ENCODE results near the gene DNM1L.
A peak's percentile ranks its signal among the peaks of the same experiment; 100 is the strongest.

Gene DNM1L

GRCh38 chr12:32679091-32679919 lies at the start of gene DNM1L:
DNM1L (plus strand) TSS chr12:32679301; CDS start chr12:32679364, 63 bp downstream.
- Histone ChIP-seq H3K9ac (ENCODE audit: insufficient read length) (peak within 1 kb of the TSS; percentile 86), H3K9me3 (ENCODE audit: low read depth, low read length) (no peaks in the 10 kb centered on the region), H3K4me3 (peak within 1 kb of the TSS; percentile 91), H3K27ac (peak within 1 kb of the TSS; percentile 61; the same call in 1 of the 2 replicates), H3K36me3 (ENCODE audit: insufficient read depth, low read length) (peaks cover 4% of the 10 kb centered on the region; the same call in 1 of the 2 replicates)
- peak; percentile 75 for DNase-seq (ENCODE audit: low read depth, low spot score)
- TF ChIP-seq POLR2AphosphoS5 (IDR thresholded peaks at IDR 0.05; ENCODE audit: borderline replicate concordance, low read depth, low read length) (peak; percentile 93), EZH2 (IDR thresholded peaks at IDR 0.05) (no peak), FOXP2 (optimal IDR thresholded peaks at IDR 0.05; ENCODE audit: control extremely low read depth, extremely low read length, insufficient read depth) (peak; percentile 49)

DNA sequence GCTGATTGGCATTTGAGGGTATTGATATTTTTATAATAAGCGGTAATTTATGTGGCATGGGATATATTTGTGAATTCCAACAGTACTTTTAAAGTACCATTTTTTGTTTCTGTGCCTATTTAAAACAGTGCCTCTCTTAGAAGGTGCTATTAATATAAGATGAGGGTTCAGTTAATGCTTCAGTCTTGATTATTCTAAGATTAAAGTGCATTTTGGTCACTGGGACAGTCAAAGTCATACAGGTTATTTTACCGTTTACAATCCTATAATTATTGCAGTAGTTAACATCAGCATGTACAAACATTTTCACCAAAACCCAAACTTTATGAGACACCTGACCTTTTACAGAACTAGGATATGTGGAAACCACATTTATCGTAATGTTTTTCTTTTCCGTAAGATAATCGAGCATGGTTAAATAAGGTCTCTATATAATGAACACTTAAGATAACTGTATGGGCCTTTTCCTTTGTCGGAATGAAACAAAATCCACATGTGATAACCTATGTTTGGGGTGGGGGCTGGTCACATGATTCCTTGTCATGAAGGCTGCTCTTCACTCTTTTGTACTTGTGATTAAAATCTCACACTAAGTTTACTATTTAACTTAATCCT lies 37.7 kb upstream of the DNM1L start:
- Histone ChIP-seq H3K36me3 (ENCODE audit: insufficient read depth, low read length) (peaks cover 22% of the 10 kb centered on the region), H3K9me3 (ENCODE audit: low read depth, low read length) (no peaks in the 10 kb centered on the region), H3K27ac (no peak overlapping the region), H3K4me3 (no peak overlapping the region), H3K9ac (ENCODE audit: insufficient read length) (no peak overlapping the region)
- DNase-seq (ENCODE audit: low read depth, low spot score) = no peak
- TF ChIP-seq EZH2 (IDR thresholded peaks at IDR 0.05) (no peak), FOXP2 (optimal IDR thresholded peaks at IDR 0.05; ENCODE audit: control extremely low read depth, extremely low read length, insufficient read depth) (no peak), POLR2AphosphoS5 (IDR thresholded peaks at IDR 0.05; ENCODE audit: borderline replicate concordance, low read depth, low read length) (no peak)

DNA sequence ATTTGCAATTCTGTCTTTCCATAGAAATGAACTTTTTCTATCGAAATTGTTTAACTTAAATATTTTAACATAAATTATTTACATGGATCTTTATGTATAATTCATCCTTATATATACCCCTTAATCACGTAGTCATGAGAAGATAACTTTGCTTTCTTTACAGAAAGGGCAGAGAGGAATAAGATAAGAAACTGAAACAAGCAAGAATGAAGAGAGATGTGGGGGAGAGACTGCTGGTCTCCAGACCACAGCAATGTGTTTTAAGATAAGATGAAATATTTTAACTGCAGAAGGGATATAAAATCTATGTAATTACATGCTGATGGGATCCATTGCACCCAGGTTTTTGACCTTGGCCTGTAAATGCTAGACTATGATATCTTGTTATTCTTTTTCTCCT lies 34.7 kb upstream of the DNM1L start:
- H3K4me3 ChIP-seq = no peak overlapping the region
- H3K36me3 ChIP-seq (ENCODE audit: insufficient read depth, low read length) = peaks cover 9% of the 10 kb centered on the region; the same call in 1 of the 2 replicates
- H3K9me3 ChIP-seq (ENCODE audit: low read depth, low read length) = no peaks in the 10 kb centered on the region
- TF ChIP-seq POLR2AphosphoS5 (IDR thresholded peaks at IDR 0.05; ENCODE audit: borderline replicate concordance, low read depth, low read length) = no peak
- no peak for TF ChIP-seq FOXP2 (optimal IDR thresholded peaks at IDR 0.05; ENCODE audit: control extremely low read depth, extremely low read length, insufficient read depth)
- no peak for TF ChIP-seq EZH2 (IDR thresholded peaks at IDR 0.05)
- H3K9ac ChIP-seq (ENCODE audit: insufficient read length) = no peak overlapping the region
- no peak for DNase-seq (ENCODE audit: low read depth, low spot score)
- H3K27ac ChIP-seq = no peak overlapping the region

DNA sequence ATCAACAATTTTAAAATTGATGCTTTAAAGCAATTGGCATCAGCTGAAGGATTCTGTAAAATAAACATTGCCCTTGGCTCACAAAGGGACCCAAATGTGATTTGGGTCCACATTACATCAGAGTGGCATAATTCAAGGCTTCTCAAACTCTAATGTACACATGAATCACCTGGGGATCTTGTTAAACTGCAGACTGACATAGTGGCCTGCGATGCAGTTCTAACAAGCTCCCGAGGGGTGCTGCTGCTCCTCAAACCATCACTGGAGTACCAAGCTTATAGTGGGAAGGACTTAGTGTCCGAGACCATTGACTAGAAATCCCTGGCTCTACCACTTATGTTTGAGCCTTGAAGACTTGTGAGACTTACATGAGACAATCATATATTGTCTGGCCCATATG lies 31.8 kb upstream of the DNM1L start:
- H3K4me3 ChIP-seq = no peak overlapping the region
- H3K9ac ChIP-seq (ENCODE audit: insufficient read length) = no peak overlapping the region
- H3K36me3 ChIP-seq (ENCODE audit: insufficient read depth, low read length) = no peaks in the 10 kb centered on the region
- H3K9me3 ChIP-seq (ENCODE audit: low read depth, low read length) = no peaks in the 10 kb centered on the region
- no peak overlapping the region for H3K27ac ChIP-seq
- no peak for TF ChIP-seq EZH2 (IDR thresholded peaks at IDR 0.05)
- TF ChIP-seq FOXP2 (optimal IDR thresholded peaks at IDR 0.05; ENCODE audit: control extremely low read depth, extremely low read length, insufficient read depth) = no peak
- no peak for TF ChIP-seq POLR2AphosphoS5 (IDR thresholded peaks at IDR 0.05; ENCODE audit: borderline replicate concordance, low read depth, low read length)
- DNase-seq (ENCODE audit: low read depth, low spot score) = no peak

GRCh38 chr12:32650508-32650907 lies 28.6 kb upstream of the DNM1L start:
- no peak overlapping the region for H3K4me3 ChIP-seq
- no peak overlapping the region for H3K27ac ChIP-seq
- no peaks in the 10 kb centered on the region for H3K36me3 ChIP-seq (ENCODE audit: insufficient read depth, low read length)
- H3K9me3 ChIP-seq (ENCODE audit: low read depth, low read length) = no peaks in the 10 kb centered on the region
- H3K9ac ChIP-seq (ENCODE audit: insufficient read length) = no peak overlapping the region
- no peak for TF ChIP-seq FOXP2 (optimal IDR thresholded peaks at IDR 0.05; ENCODE audit: control extremely low read depth, extremely low read length, insufficient read depth)
- no peak for TF ChIP-seq POLR2AphosphoS5 (IDR thresholded peaks at IDR 0.05; ENCODE audit: borderline replicate concordance, low read depth, low read length)
- TF ChIP-seq EZH2 (IDR thresholded peaks at IDR 0.05) = no peak
- no peak for DNase-seq (ENCODE audit: low read depth, low spot score)

DNA sequence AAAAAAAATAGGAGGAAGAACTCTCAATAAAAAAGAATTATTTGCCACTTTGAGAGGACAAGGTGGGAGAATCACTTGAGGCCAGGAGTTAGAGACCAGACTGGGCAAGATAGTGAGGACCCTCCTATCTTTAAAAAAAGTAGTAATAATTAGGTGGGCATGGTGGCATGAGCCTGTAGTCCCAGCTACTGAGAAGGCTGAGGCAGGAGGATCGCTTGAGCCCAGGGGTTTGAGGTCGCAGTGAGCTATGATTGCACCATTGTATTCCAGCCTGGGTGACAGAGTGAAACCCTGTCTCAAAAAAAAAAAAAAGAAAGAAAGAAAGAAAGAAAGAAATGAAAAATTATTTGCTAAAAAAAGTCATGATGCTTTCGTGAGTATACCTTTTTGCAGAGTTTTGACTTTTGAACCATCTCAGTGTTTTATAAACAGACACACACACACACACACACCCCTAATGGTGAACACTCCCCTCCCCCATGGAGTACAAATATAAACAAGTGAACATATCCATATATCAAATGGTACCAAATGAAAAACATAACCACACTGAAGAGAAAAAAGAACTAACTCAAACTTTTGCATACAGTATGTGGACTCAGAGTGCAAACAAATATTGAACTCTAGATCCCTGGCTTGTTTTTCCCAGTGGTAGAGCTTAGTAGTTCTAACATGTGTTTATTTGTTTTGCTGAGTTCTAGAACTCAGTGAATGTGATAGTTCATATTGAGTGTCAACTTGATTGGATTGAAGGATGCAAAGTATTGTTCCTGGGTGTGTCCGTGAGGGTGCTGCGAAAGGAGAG lies 27.7 kb upstream of the DNM1L start:
- TF ChIP-seq POLR2AphosphoS5 (IDR thresholded peaks at IDR 0.05; ENCODE audit: borderline replicate concordance, low read depth, low read length) (no peak), FOXP2 (optimal IDR thresholded peaks at IDR 0.05; ENCODE audit: control extremely low read depth, extremely low read length, insufficient read depth) (no peak), EZH2 (IDR thresholded peaks at IDR 0.05) (no peak)
- no peak for DNase-seq (ENCODE audit: low read depth, low spot score)
- no peaks in the 10 kb centered on the region for H3K36me3 ChIP-seq (ENCODE audit: insufficient read depth, low read length)
- no peak overlapping the region for H3K9ac ChIP-seq (ENCODE audit: insufficient read length)
- H3K27ac ChIP-seq = no peak overlapping the region
- no peaks in the 10 kb centered on the region for H3K9me3 ChIP-seq (ENCODE audit: low read depth, low read length)
- H3K4me3 ChIP-seq = no peak overlapping the region

- H3K4me3 ChIP-seq = no peak overlapping the region
- no peak overlapping the region for H3K9ac ChIP-seq (ENCODE audit: insufficient read length)
- no peak overlapping the region for H3K27ac ChIP-seq
- no peaks in the 10 kb centered on the region for H3K9me3 ChIP-seq (ENCODE audit: low read depth, low read length)
- H3K36me3 ChIP-seq (ENCODE audit: insufficient read depth, low read length) = no peaks in the 10 kb centered on the region
- TF ChIP-seq FOXP2 (optimal IDR thresholded peaks at IDR 0.05; ENCODE audit: control extremely low read depth, extremely low read length, insufficient read depth) = no peak
- no peak for DNase-seq (ENCODE audit: low read depth, low spot score)
These were observed 27.2 kb upstream of the DNM1L start for GRCh38 chr12:32651956-32652210.

GRCh38 chr12:32659908-32660440 lies 19.1 kb upstream of the DNM1L start:
- DNase-seq (ENCODE audit: low read depth, low spot score) = no peak
- no peaks in the 10 kb centered on the region for H3K36me3 ChIP-seq (ENCODE audit: insufficient read depth, low read length)
- no peak overlapping the region for H3K9ac ChIP-seq (ENCODE audit: insufficient read length)
- TF ChIP-seq FOXP2 (optimal IDR thresholded peaks at IDR 0.05; ENCODE audit: control extremely low read depth, extremely low read length, insufficient read depth) = no peak
- TF ChIP-seq EZH2 (IDR thresholded peaks at IDR 0.05) = no peak
- TF ChIP-seq POLR2AphosphoS5 (IDR thresholded peaks at IDR 0.05; ENCODE audit: borderline replicate concordance, low read depth, low read length) = no peak
- no peak overlapping the region for H3K27ac ChIP-seq
- H3K4me3 ChIP-seq = no peak overlapping the region
- H3K9me3 ChIP-seq (ENCODE audit: low read depth, low read length) = no peaks in the 10 kb centered on the region

Data from SK-N-MC (cell line).